Small intestine (tissue), 7 donors: ENCODE data around the gene NOL9. TPM values are rescaled to one million over a fixed set of nuclear protein-coding genes. Genes with fewer than 3 reads are reported as not detected.

Experiments
- DNase-seq, 2 donors: peaks; one replicate each; pipeline versions ENCODE4 v3.0.0 to v3.0.0-alpha.2; 2013
- FAIRE-seq: peaks from 2 replicates; lab custom pipeline; 2012; peaks lifted over from hg19 to GRCh38; lab: Jason Lieb, UNC
- H3K27ac ChIP-seq, 3 donors: one replicate each; pipeline ENCODE4 v1.5.1; 2013; ENCODE audit warnings: low read length in 2 of 3, mild to moderate bottlenecking in 2 of 3, control low read depth in 1 of 3, inconsistent platforms in 1 of 3, low read depth in 1 of 3, moderate library complexity in 1 of 3
- H3K27me3 ChIP-seq, 3 donors: one replicate each; pipeline ENCODE4 v1.6.1; 2013; ENCODE audit warnings: low read length in 3 of 3, inconsistent platforms in 1 of 3; ENCODE audit not compliant: control insufficient read depth in 3 of 3, insufficient read depth in 3 of 3
- H3K36me3 ChIP-seq, 3 donors: one replicate each; pipeline ENCODE4 v1.6.1; 2013; ENCODE audit warnings: low read length in 3 of 3, inconsistent platforms in 1 of 3, low read depth in 1 of 3, mild to moderate bottlenecking in 1 of 3, moderate library complexity in 1 of 3; ENCODE audit not compliant: control insufficient read depth in 3 of 3, insufficient read depth in 2 of 3
- H3K4me1 ChIP-seq, 3 donors: one replicate each; pipeline ENCODE4 v1.6.1; 2013; ENCODE audit warnings: low read length in 2 of 3, inconsistent platforms in 1 of 3, low read depth in 1 of 3, mild to moderate bottlenecking in 1 of 3, moderate library complexity in 1 of 3; ENCODE audit not compliant: control insufficient read depth in 3 of 3, insufficient read depth in 2 of 3
- H3K4me3 ChIP-seq, 3 donors: one replicate each; pipeline ENCODE4 v1.5.1; 2013; ENCODE audit warnings: low read length in 3 of 3, control low read depth in 1 of 3, inconsistent platforms in 1 of 3, low read depth in 1 of 3, mild to moderate bottlenecking in 1 of 3, moderate library complexity in 1 of 3
- H3K9me3 ChIP-seq, 2 donors: one replicate each; pipeline ENCODE4 v1.6.1; 2013; ENCODE audit warnings: low read depth in 1 of 2, low read length in 1 of 2; ENCODE audit not compliant: control insufficient read depth in 2 of 2, insufficient read depth in 1 of 2
- WGBS, 3 donors: extraction: QIAGEN DNeasy Blood & Tissue Kit; methylation state at CpG; one replicate each; pipeline ENCODE4 v1.1.7; 2013; 5-methylcytosine and 5-hydroxymethylcytosine counted together
- polyA plus RNA-seq, 4 donors: library from polyadenylated mRNA; stranded (reverse) in 3 of 4; unstranded in 1 of 4; fragments of 200-250 nt in 3 of 4; fragments of 120-200 nt in 1 of 4; gene quantifications; one replicate each; pipeline versions ENCODE4 v1.2.1 to v1.2.3, GENCODE V29; 2013
- donor health status: healthy with polysubstance abuse.
- donor health status: control.
- donor health status: control.
- donor health status: Bipolar disorder and iron deficiency.
- donor health status: healthy.

Gene NOL9
- polyA plus RNA-seq, 4 donors, result 1.6 to 12.1 (median 3.9) TPM

GRCh38 chr1:6503884-6504602 is 50.3 kb downstream of the NOL9 start:
- DNase-seq (no peak), FAIRE-seq (no peak)
- 77 to 82% (median 79%) methylated on average over 19 to 20 of the region's 20 CpGs for WGBS, 3 donors
- H3K27me3 ChIP-seq, result peaks cover 0 to 3% (median 0%) of the 10 kb centered on the region in 3 donors
- H3K36me3 ChIP-seq, result no peaks in the 10 kb centered on the region
- H3K27ac ChIP-seq, result no peak overlapping the region
- no peak overlapping the region for H3K4me3 ChIP-seq
- no peaks in the 10 kb centered on the region for H3K9me3 ChIP-seq
- no peaks in the 10 kb centered on the region for H3K4me1 ChIP-seq

DNA sequence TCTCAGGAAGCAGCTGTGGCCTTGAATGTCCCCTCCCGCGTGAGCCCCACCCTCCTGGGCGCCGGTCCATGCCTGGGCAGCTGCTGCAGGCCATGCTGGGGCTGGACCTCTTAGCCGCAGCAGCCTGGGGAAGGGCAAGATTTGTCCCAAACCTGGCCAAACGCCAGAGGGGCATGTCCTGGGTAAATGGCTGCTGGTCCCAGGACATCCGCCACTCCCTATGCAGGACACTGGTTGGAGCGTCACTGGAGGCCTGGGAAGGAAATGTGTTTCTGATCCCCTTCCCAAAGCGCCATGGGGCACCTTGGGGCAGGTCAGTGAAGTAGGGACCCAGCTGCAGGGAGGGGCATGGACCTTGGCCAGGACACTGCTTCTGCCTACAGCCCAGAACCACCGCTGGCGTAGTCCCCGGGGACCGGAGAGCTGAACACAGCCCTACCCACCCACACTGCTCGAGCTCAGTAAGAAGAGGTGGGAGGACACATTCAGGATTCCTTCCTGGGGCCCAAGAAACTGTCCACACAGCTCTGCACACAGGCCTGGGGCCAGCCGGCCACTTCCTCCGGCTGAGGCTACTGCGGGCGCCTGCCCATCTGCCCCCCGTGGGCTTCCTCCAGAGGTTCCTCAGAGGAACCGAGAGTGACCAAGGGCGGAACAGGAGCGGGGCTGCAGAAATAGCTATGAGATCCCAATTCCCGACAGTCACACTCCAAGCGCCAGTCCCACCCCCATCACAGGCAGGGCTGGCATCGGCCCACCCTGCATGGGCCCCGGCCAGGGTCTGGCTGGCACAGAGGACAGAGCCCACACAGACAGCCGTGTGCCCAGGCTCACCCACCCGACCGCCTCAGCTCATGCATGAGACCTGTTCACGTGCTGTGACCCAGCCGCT is 52.1 kb downstream of the NOL9 start:
- FAIRE-seq (no peak), DNase-seq (no peak)
- no peaks in the 10 kb centered on the region for H3K36me3 ChIP-seq
- no peaks in the 10 kb centered on the region for H3K4me1 ChIP-seq
- H3K27me3 ChIP-seq, result peaks cover 0 to 3% (median 0%) of the 10 kb centered on the region in 3 donors
- H3K27ac ChIP-seq, result no peak overlapping the region
- no peaks in the 10 kb centered on the region for H3K9me3 ChIP-seq
- WGBS, 3 donors, result 59 to 63% (median 60%) methylated on average over 31 of the region's 31 CpGs
- H3K4me3 ChIP-seq, result no peak overlapping the region

- Histone ChIP-seq H3K4me3 (no peak overlapping the region), H3K36me3 (no peaks in the 10 kb centered on the region), H3K27ac (no peak overlapping the region), H3K27me3 (peaks cover 0 to 8% (median 0%) of the 10 kb centered on the region in 3 donors), H3K4me1 (peaks cover 0 to 5% (median 2%) of the 10 kb centered on the region in 3 donors), H3K9me3 (no peaks in the 10 kb centered on the region)
- no peak for FAIRE-seq
- 60 to 76% (median 67%) methylated on average over 10 of the region's 10 CpGs for WGBS, 3 donors
- no peak for DNase-seq
Observed at GRCh38 chr1:6501279-6501813, 53.0 kb downstream of the NOL9 start.

DNA sequence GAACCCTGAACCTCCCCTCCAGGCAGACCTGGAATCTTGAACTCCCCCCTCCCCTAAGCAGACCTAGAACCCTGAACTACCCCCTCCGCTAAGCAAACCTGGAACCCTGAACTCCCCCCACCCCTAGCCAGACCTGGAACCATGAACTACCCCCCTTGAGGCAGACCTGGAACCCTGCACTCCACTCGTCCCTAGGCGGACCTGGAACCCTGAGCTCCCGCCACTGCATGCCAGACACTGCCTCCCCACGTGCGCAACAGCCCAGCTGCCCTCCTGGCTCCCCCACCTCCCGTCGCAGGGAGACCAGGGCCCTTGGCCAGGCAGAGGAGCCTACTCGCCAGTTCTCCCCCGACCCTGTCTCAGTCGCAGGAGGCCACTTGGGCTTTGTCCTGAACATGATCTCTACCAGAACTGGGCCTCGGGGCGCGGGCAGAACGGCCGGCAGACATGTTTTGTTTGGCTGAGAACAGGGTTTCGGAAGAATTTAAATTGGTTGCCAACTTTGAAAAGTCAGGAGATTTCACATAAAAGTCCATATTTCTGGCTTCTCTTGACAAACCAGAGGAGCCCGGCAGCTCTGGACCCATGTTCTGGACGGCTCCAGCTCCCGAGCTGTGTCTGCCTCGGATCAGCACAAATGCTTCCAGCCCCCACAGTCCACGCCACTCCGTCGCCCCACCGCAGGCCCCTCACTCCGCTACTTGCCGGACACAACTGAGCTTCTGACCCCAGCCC is 53.6 kb downstream of the NOL9 start:
- DNase-seq, result no peak

DNA sequence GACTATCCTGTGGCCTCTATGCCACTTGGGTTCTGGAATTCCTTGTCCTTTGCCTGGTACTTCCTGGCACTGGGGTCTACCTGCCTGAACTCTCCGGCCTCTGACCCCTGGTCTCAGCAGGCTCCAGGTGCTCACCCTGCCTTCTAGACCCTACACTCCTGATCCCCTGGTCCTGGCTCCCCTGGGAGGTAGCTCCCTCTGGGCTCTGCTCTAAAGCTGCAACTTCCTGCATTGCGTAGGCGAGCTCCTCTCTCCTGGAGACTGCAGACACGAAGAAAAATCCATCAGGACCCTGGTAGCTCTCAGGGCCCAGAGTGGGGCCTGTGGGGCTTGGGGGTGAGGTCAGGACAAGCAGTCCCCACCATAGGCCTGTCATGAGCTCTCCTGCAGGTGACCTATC is 55.0 kb downstream of the NOL9 start:
- no peak overlapping the region for H3K27ac ChIP-seq
- no peaks in the 10 kb centered on the region for H3K9me3 ChIP-seq
- peaks cover 0 to 8% (median 0%) of the 10 kb centered on the region in 3 donors for H3K27me3 ChIP-seq
- DNase-seq, result no peak
- no peak for FAIRE-seq
- H3K36me3 ChIP-seq, result no peaks in the 10 kb centered on the region
- H3K4me3 ChIP-seq, result no peak overlapping the region
- peaks cover 0 to 8% (median 2%) of the 10 kb centered on the region in 3 donors for H3K4me1 ChIP-seq
- 80 to 87% (median 84%) methylated on average over 4 of the region's 4 CpGs for WGBS, 3 donors

More for the DNA sequence above, 53.6 kb downstream of the NOL9 start:
- no peak overlapping the region for H3K4me3 ChIP-seq
- 75 to 84% (median 83%) methylated on average over 27 of the region's 27 CpGs for WGBS, 3 donors
- no peak overlapping the region for H3K27ac ChIP-seq
- peaks cover 0 to 8% (median 2%) of the 10 kb centered on the region in 3 donors for H3K4me1 ChIP-seq
- no peak for FAIRE-seq
- peaks cover 0 to 8% (median 0%) of the 10 kb centered on the region in 3 donors for H3K27me3 ChIP-seq
- no peaks in the 10 kb centered on the region for H3K36me3 ChIP-seq
- no peaks in the 10 kb centered on the region for H3K9me3 ChIP-seq

- FAIRE-seq (no peak), DNase-seq (no peak)
- Histone ChIP-seq H3K9me3 (no peaks in the 10 kb centered on the region), H3K4me1 (peaks cover 0 to 8% (median 2%) of the 10 kb centered on the region in 3 donors), H3K4me3 (no peak overlapping the region), H3K27me3 (peaks cover 0 to 8% (median 0%) of the 10 kb centered on the region in 3 donors), H3K36me3 (no peaks in the 10 kb centered on the region), H3K27ac (no peak overlapping the region)
- 63 to 85% (median 81%) methylated on average over 13 of the region's 13 CpGs for WGBS, 3 donors
Observed at GRCh38 chr1:6498576-6499111, 55.7 kb downstream of the NOL9 start.

- no peaks in the 10 kb centered on the region for H3K9me3 ChIP-seq
- DNase-seq (no peak), FAIRE-seq (no peak)
- H3K4me3 ChIP-seq, result peak overlapping the region in 2 of 3 donors; percentile 40 to 46
- no peak overlapping the region for H3K27ac ChIP-seq
- no peaks in the 10 kb centered on the region for H3K36me3 ChIP-seq
- H3K4me1 ChIP-seq, result peaks cover 0 to 8% (median 2%) of the 10 kb centered on the region in 3 donors
- peaks cover 0 to 8% (median 0%) of the 10 kb centered on the region in 3 donors for H3K27me3 ChIP-seq
- 16 to 44% (median 23%) methylated on average over 20 of the region's 20 CpGs for WGBS, 3 donors
Observed at GRCh38 chr1:6497867-6498575, 56.3 kb downstream of the NOL9 start.
